HG03066 (cell line): ENCODE measurements around the gene GLI2.

Experiments
- ATAC-seq: cut with Tn5 transposase; IDR thresholded peaks from one replicate; pipeline ENCODE4 v1.9.1; 2021; ENCODE audit warnings: low read depth; ENCODE audit not compliant: unreplicated experiment

GLI2 gene

DNA sequence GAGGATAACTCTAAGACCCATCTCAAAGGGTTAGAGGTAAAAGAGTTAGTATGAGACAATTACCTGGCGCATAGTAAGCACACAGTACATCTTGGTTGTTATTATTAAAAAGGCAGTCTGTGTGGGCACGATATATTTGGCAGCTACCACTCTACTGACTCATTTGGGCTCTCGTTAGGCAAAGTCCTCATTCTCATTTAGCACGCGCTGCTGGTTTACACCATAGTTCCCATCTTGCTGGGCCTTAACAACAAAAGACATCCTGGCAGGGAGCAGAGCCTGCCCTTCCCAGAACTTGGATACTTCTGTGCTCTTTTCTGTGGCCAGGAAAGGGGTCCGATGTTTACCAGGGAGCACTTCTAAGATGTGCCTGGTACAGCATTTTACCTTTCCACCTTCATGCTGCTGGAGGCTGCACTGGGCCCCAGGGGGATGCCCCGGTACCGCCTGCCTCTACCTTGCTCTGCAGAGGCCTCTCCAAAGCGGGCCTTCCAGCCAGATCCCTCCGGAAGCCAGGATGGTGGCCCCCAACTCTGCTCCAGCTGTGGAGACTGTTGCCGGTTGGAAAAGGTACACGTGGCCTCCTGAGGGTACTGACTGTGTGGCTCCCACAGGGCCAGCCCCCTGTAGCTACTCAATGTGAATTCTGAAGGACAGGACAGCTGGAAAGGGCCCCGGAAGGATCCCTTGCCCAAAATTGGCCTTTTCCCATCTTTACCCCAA lies 15.0 kb downstream of the GLI2 start:
- no peak for ATAC-seq

- no peak for ATAC-seq
Measured at GRCh38 chr2:120751553-120751952, 15.9 kb downstream of the GLI2 start.

DNA sequence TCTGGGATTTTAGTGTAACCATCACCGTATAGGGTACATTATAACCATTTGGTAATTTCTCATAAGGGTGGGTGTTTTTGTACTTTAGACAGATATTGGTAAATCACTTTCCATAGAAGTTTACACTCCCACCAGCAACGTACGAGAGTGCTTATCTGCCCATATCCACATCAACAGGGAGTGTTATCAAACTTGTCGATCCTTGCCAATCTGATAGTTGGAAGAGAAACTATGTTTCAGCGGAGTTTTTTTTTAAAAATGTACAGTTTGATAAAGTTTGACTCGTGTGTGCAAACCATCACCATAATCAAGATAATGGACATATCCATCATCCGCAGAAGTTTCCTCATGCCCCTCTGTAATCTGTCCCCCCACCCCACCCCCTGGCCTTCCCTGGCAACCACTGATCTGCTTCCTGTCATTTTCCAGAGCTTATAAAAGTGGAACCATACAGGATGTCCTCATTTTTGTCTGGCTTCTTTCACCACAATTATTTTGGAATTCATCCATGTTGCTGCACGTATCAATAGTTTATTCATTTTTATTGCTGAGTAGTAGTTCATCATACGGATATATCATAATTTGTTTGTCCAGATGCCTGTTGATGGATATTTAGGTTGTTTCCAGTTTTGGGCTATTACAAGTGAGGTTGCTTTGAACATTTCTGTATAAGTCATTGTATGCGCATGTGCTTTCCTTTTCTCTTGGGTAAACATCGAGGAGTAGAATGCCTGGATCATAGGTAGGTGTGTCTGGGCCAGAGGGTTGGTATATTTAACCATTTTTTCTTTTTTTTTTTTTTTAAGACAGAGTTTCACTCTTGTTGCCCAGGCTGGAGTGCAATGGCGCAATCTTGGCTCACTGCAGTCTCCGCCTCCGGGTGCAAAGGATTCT lies 18.6 kb downstream of the GLI2 start:
- no peak for ATAC-seq

DNA sequence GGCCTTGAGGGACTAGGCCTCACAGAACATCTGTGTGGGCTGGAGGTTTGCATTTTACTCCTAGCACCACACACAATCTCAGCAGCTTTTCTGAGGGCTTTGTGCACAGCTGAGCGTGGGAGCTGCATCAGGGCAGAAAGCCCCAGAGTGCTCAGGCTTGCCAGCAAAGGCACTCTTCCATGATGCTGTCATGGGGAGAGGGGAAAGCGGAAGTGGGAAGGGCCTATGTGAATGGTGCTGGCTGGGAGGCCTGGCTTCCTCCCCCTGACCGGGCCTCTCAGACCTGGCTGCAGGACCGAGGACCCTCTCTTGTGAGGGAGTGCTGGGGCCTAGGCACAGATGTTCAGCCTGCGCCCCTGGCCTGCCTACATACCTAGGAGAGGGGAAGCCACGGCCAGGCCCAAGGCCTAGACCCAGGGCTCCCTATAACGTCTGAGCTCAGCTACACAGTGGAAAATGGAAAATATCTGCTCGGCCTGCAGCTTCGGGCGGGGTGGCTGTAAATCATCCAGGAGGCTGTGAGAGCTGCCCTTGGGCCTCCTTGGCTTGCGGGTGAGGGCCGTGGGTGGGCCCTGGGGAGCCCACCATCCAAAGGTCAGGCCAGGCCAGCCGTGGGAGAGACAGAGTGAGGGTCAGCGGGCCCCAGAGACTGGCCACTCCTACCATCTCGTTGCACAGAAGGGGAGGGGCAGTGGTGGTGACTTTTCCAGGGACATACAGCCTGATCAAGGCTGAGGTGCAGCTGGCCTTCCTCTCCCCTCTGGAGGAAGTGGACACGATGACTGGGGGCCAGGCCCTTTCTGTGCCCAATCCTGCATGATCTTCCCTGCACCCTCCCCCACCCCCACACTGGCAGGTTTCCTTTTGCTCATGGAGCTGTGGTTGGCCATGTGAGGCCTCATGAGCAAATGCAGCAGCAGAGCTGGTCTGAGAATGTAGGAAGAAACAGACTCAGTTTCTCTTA lies 22.8 kb downstream of the GLI2 start:
- no peak for ATAC-seq

GRCh38 chr2:120759543-120760331 lies 24.1 kb downstream of the GLI2 start:
- ATAC-seq: no peak

DNA sequence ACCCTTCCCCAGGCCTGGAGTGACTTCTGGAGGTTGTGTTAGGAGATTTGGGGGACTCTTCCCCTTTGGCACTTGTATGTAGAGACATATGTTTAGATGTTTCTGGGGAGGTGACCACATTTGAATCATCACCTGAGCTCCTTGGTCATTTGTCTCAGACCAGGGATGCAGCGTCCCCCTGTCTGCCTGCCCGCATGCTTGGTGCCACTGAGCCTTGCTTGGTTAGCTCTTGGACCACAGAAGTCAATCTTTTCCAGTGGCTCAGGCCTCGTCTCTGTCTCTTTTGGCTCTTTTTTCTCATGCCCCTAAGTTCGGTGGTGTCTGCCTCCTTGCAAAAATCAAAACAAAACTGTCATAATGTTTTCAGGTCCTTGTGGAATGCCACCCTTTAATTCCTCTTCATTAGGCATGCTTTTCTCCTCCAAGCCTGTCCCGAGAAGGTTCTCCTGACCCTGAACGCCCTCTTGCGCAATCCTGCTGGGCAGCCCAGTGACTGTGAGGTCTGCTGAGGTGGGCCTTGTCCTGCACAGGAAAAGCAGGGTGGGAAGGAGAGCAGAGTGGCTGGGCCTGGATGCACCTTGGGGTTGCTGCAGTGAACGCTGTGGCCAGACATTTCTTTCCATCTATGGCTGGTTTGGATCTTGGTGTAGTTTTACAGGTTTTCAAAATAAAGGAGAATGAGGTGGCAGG lies 24.9 kb downstream of the GLI2 start:
- no peak for ATAC-seq

DNA sequence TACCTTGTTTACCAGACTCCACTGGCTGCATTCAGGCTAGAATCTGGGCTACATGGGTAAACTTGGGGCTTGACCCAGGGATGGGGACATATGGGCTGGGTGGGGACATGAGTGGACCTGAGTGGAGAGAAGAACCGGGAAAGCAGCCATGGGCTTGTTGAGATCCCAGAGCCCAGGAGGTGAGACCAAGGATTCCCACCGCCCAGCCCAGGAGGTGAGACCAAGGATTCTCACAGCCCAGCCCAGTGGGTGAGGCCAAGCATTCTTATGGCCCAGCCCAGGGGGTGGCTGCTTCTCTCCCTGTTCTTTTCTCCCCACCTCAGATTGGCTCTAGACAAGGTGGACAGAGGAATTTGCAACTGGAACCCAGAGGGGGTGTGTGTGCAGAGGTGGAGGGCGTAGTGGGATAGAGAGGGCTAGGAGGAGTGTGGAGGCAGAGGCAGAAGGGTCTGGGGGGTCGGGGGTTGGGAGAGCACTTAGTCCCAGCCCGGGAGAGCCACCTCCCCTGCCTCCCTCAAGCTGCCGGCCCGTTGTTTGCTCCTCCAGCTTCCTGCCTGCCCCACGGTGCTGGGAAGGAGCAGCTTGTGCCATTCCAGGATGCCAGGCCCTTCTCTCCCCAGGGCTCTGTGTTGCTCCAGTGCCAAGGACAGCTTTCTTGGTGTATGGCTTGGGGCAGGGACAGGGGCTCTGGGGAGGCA lies 25.6 kb downstream of the GLI2 start:
- no peak for ATAC-seq

DNA sequence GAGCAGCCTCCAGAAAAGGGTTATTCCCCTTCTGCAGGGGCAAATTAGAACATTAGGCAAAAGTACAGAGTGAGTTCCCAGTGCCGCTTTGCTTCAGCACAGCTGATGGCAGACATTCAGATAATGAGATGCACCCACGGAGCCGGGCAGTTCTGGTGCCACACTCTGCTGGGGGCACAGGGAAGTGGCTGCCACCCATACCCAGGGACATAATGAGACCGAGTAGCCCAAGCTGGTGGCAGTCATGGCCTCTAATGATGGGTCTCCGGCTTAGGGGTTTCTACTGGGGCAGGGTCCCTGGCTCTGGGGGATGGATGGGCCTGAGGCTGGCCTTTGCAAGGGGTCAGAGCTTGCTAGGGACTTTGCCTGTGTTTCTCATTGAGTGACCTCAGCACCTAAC lies 26.2 kb downstream of the GLI2 start:
- ATAC-seq: no peak

DNA sequence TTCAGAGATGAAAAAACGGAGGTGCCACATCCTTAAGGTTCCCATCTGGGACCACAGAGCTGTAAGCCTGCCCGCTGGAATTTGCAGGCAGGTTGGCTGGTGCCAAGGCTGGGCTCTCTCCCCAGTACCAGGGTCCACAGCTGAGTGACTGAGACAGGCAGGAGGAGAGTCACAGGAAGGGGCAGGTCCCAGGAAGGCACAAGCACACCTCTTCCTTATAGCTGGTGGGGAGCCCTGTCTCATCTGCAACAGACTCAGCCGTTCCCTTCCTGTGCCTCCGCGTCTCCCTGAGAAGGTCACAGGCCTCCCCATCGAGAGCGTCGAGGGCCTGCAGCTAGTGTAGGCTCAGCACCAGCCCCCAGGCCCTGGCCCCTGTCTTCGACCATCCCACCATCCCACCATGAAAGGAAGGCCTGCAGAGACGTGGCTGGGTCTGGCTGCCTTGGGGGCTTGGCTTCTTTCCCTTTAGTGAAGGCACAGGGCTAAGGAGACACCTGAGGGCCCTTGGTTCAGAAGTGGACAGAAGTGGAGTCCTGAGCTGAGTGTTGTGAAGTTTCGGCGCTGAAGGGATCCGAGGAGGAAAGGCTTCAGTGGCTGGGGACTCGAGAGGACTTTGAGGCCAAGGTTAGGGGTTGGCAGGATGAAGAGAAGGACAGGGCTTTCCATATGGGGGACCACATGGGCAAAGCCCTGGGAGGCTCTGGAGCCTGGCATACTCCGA lies 26.8 kb downstream of the GLI2 start:
- no peak for ATAC-seq

GRCh38 chr2:120763508-120763907 lies 27.8 kb downstream of the GLI2 start:
- no peak for ATAC-seq

GRCh38 chr2:120763931-120764330 lies 28.3 kb downstream of the GLI2 start:
- no peak for ATAC-seq

DNA sequence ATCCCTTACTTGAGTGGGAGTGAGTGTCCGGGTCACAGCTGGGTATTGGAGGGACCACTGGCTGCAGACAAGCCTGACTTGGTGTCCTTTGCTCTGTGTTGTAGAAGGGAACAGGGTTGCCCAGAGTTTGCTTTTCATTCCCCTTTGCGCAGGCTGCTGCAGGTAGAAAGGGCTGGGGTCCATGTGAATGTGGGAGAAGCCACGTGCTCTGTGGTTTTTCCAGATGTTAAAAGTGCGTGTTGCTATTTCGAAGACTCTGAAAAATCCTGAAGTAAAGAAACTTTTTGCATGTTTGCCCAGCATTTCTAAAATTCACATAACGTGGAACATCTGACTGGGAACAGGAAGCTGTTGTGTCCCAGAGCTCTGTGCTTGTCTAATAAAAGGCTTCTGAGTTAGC lies 28.8 kb downstream of the GLI2 start:
- no peak for ATAC-seq

- no peak for ATAC-seq
Measured at GRCh38 chr2:120764991-120765677, 29.5 kb downstream of the GLI2 start.

DNA sequence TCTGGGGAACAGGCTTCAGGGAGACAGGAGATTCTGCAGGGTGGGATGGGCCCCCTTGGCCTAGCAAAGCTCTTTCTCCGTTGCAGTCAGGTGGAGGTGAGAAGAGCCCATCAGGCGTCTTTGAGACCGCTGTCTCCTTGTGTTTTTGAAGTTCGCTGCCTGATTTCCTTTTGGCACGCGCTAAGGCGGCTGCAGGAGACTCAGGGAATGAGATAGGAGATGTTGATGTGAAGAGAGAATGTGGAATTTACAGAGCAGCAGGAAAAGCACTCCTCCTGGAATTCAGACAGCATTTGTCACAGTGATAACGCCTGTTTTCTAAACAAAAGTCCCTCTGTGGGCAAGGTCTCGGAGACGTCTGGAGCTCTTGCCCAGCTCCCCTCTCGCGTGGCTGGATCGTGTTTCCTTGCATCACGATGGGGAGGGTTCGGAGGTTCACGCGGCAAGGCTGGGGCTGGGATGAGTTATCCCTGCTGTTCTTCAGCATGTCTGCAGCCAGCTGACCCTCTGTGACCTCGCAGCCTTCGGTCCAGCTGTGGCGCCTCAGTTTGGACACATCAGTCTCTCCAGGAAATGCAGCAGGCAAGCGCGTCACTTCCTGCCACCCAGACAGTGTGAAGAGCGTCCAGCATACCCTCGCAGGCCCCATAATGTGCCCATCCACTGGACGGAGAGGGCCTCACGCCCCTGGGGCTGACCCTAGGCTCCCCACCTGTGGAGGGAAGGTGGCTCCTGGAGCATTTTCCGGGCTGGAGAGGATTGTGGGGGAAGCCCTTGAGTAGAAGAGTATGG lies 30.2 kb downstream of the GLI2 start:
- no peak for ATAC-seq

- ATAC-seq: no peak
Measured at GRCh38 chr2:120766470-120767351, 31.0 kb downstream of the GLI2 start.

DNA sequence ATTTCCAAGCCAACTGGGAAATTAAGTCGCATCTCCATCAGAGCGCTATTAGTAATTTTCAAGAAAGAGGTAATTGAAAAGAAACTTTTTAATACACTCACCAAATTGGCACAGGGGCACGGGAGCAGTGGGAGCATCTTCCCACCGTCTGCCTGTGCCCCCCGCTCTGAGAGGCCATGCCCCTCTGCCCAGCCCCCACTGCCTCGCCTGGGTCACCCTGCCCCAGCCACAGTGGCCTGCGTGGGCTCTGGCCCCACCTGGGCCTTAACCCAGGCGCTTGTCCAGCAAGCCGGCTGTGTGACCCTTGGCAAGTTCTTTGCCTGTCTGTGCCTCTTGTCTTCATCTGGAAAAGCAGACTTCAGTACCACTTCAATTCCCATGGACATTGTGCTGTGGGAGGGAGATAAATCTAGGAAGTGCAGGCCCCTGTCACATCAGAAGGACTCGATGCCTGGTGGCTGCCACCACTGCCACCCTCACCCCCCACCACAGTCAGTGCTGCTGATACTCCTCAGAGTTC lies 31.9 kb downstream of the GLI2 start:
- no peak for ATAC-seq
